Activated T-helper 1 cell treated with Interleukin-2 at 50 U/mL for 16 hours (primary cell): ENCODE measurements around the gene P2RY12.

Experiments used
- DNase-seq: peaks from one replicate; pipeline ENCODE4 v3.0.0-alpha.2; 2020; ENCODE audit warnings: low read depth

Gene P2RY12

GRCh38 chr3:151307131-151307530 is 77.4 kb downstream of the P2RY12 start:
- DNase-seq: no peak

DNA sequence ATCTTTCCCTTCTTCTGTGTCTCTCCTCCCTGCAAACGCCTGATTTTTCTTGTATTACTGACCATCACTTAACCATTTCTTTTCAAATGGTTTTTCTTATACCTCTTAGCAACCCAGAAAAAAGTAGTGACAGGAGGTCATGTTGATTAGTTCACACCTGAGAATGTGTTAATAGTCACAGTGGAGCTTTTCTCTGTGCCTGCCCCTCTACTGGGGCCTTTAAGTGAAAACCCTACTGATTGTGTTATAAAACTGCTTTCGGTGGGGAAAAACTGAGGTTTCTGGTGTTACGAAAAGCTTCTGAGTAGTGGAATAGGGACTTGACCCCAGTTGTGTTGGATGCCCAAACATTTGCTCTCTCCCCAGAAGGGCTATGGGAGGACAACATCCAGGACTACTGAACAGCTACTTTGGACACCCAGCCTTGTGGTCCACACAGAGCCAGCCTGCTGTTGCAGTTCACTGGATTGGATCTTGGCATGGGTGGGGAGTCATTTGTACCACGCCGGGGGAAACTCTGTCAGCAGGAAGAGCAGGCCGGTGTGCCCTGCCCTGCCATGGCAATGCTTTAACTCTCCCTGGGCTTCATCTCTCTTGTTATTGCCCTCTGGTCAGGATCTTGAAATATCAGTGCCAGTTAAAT is 78.3 kb downstream of the P2RY12 start:
- no peak for DNase-seq

- no peak for DNase-seq
Observed at GRCh38 chr3:151305775-151306151, 78.8 kb downstream of the P2RY12 start.

DNA sequence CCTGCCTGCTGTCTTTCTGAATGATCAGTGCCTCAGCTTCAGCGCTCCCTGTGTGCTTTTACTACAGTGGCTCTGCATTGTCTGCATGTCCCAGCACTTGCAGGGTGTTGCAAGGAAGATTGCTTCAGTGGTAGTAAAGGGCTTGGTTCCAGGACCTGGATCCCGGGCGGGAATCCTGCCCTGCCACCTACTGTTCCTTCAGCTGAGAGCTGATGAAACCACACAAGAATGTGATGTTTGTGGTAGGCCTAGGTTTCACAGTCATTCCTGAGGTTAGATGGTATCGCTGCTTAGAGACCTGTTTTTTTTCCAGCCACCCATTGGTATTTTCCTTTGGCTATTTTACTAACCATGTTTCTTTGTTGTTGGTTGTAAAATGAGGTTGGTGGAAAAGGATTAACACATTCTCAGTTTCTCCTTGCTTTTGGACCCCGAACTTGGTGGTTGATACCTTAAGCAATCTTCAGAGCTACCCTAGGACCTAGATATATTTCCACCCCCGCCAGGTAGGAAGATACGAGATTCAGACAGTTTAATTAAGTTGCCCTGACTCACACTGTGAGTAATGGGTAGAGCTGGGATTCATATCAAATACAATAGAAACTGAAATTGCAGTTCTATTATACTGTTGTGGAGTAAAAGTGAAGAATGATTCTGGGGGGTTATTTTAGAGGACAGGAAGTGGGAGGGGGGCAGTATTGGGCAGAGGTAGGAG is 79.3 kb downstream of the P2RY12 start:
- no peak for DNase-seq

DNA sequence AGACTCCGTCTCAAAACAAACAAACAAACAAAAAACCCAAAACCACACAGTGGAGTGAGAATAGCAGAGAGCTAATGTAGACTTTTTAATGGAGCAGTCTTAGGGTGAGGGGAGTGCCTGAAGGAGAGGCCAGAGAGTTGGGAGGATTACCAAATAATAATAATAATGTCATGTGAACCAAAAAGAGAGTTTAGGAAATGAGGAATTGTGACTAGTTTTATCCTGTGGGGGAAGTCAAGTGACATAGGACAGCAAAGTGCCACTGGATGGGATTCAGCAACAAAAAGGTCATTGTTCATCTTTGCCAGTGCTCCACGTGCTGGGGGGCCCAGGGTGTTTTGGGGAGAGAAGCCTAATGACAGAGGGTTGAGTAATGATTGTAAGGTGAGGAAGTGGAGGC is 80.8 kb downstream of the P2RY12 start:
- no peak for DNase-seq

DNA sequence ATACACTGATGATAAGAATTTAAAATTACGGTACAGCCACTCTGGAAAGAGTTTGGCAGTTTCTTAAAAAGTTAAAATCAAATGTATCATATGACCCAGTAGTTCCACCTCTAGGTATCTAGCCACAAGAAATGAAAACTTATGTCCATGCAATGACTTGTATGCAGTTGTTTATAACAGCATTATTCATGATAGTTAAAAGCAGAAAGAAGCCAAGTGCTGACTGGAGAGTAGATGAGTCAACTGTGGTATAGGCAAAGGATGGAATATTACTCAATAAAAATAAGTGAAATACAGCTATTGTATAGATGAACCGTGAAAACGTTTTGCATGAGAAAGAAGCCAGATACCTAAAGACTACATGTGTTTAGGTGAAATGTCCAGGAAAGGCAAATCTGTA is 82.8 kb downstream of the P2RY12 start:
- no peak for DNase-seq

- no peak for DNase-seq
Observed at GRCh38 chr3:151300539-151300938, 84.0 kb downstream of the P2RY12 start.

GRCh38 chr3:151299006-151299405 is 85.5 kb downstream of the P2RY12 start:
- no peak for DNase-seq

- DNase-seq: no peak
Observed at GRCh38 chr3:151297429-151297828, 87.1 kb downstream of the P2RY12 start.

- no peak for DNase-seq
Observed at GRCh38 chr3:151296226-151296625, 88.3 kb downstream of the P2RY12 start.

- no peak for DNase-seq
Observed at GRCh38 chr3:151293127-151293526, 91.4 kb downstream of the P2RY12 start.

- no peak for DNase-seq
Observed at GRCh38 chr3:151290673-151291072, 93.9 kb downstream of the P2RY12 start.

- no peak for DNase-seq
Observed at GRCh38 chr3:151289445-151289844, 95.1 kb downstream of the P2RY12 start.
